Measurements from ENCODE around the gene CD58. TPM values are rescaled to one million over a fixed set of nuclear protein-coding genes. Genes with fewer than 3 reads are reported as not detected.

CD58 gene
- total and polyA plus RNA-seq, 11 donors = 19.6 to 45.8 (median 30.8) TPM

- 26 to 80% (median 33%) methylated on average over 3 to 6 of the region's 6 CpGs for WGBS, 4 donors
- DNase-seq (peak; percentile 86 to 93 (median 92)), ATAC-seq (peak; percentile 50 to 91 (median 82))
- TF ChIP-seq CTCF (IDR thresholded peaks at IDR 0.05) (peak; percentile 84 to 97 (median 92)), POLR2A (IDR thresholded peaks at IDR 0.05) (no peak)
- Histone ChIP-seq H3K27me3 (no peaks in the 10 kb centered on the region), H3K9me3 (no peaks in the 10 kb centered on the region), H3K4me3 (no peak overlapping the region), H3K27ac (peak overlapping the region in 3 of 12 donors; percentile 11 to 63 (median 29)), H3K4me1 (peaks cover 4 to 36% (median 22%) of the 10 kb centered on the region in 12 donors), H3K36me3 (no peaks in the 10 kb centered on the region)
- intact Hi-C loops (cut with DNase I) = loop anchor here (1.0 to 10.0 kb wide), 16 partner anchors 68 to 680 kb away; partner anchors contain the start of gene ATP1A1 (in 1 of the 10)
These were observed 85.6 kb downstream of the CD58 start for GRCh38 chr1:116485071-116485735.

GRCh38 chr1:116483481-116484309 lies 87.1 kb downstream of the CD58 start:
- Histone ChIP-seq H3K4me3 (no peak overlapping the region), H3K9me3 (no peaks in the 10 kb centered on the region), H3K4me1 (peaks cover 4 to 28% (median 17%) of the 10 kb centered on the region in 12 donors), H3K27me3 (no peaks in the 10 kb centered on the region), H3K27ac (peak overlapping the region in 9 of 12 donors; percentile 13 to 71 (median 37)), H3K36me3 (no peaks in the 10 kb centered on the region)
- intact Hi-C loops (cut with DNase I) = loop anchor here in 7 of 10 donors (2.0 to 10.0 kb wide), 7 partner anchors 106 to 679 kb away; no protein-coding TSS in a partner anchor
- TF ChIP-seq POLR2A (IDR thresholded peaks at IDR 0.05) (no peak), CTCF (IDR thresholded peaks at IDR 0.05) (no peak)
- ATAC-seq (peak; percentile 58 to 74 (median 71)), DNase-seq (peak in 4 of 5 donors; percentile 49 to 81 (median 65))
- WGBS, 4 donors = 55 to 64% (median 58%) methylated on average over 10 to 11 of the region's 11 CpGs

- TF ChIP-seq CTCF (IDR thresholded peaks at IDR 0.05) (no peak), POLR2A (IDR thresholded peaks at IDR 0.05) (no peak)
- DNase-seq = no peak
- H3K27ac ChIP-seq = peak overlapping the region in 1 of 12 donors; percentile 62
These were observed 88.3 kb downstream of the CD58 start for GRCh38 chr1:116482490-116482889.

GRCh38 chr1:116481934-116482333 lies 88.9 kb downstream of the CD58 start:
- Histone ChIP-seq H3K27me3 (no peaks in the 10 kb centered on the region), H3K36me3 (no peaks in the 10 kb centered on the region), H3K9me3 (no peaks in the 10 kb centered on the region), H3K27ac (no peak overlapping the region), H3K4me1 (peaks cover 4 to 44% (median 27%) of the 10 kb centered on the region in 12 donors), H3K4me3 (no peak overlapping the region)
- no peak for TF ChIP-seq CTCF (IDR thresholded peaks at IDR 0.05)
- TF ChIP-seq POLR2A (IDR thresholded peaks at IDR 0.05) = no peak
- intact Hi-C loops (cut with DNase I) = loop anchor here in 5 of 10 donors (5.0 to 10.0 kb wide), 5 partner anchors 105 to 677 kb away; no protein-coding TSS in a partner anchor
- no peak for DNase-seq
- 88 to 91% (median 89%) methylated on average over 3 of the region's 3 CpGs for WGBS, 4 donors
- ATAC-seq = no peak

More at GRCh38 chr1:116482490-116482889, 88.3 kb downstream of the CD58 start:
- intact Hi-C loops (cut with DNase I) = loop anchor here in 5 of 10 donors (5.0 to 10.0 kb wide), 5 partner anchors 105 to 678 kb away; no protein-coding TSS in a partner anchor
- H3K4me1 ChIP-seq = peaks cover 4 to 38% (median 23%) of the 10 kb centered on the region in 12 donors
- no peak overlapping the region for H3K4me3 ChIP-seq
- ATAC-seq = no peak
- no peaks in the 10 kb centered on the region for H3K36me3 ChIP-seq
- no peaks in the 10 kb centered on the region for H3K9me3 ChIP-seq
- no peaks in the 10 kb centered on the region for H3K27me3 ChIP-seq
- 71 to 92% (median 87%) methylated on average over 2 of the region's 2 CpGs for WGBS, 4 donors
